NB4 (cell line): Measurements from ENCODE around the gene LEFTY2.

Source experiments
- DNase-seq: peaks from one replicate; pipeline ENCODE4 v3.0.0; 2010; ENCODE audit warnings: low read depth
- H3K4me3 ChIP-seq: one replicate; pipeline ENCODE4 v1.5.1; 2011; ENCODE audit warnings: mild to moderate bottlenecking, low read depth, low read length, moderate library complexity
- CTCF ChIP-seq: IDR thresholded peaks from one replicate; pipeline ENCODE4 v1.5.1; 2012; ENCODE audit warnings: low read depth, low read length
- MAX ChIP-seq: IDR thresholded peaks from 2 replicates; pipeline ENCODE4 v1.6.1; 2011; ENCODE audit warnings: low read depth, low read length
- MYC ChIP-seq: IDR thresholded peaks from 2 replicates; pipeline ENCODE4 v1.6.1; 2011; ENCODE audit warnings: low read depth, low read length
- POLR2A ChIP-seq: IDR thresholded peaks from 2 replicates; pipeline ENCODE4 v1.6.1; 2011; ENCODE audit warnings: mild to moderate bottlenecking; ENCODE audit not compliant: insufficient read length; ENCODE audit errors: extremely low read depth

The LEFTY2 gene

GRCh38 chr1:225941187-225941941 lies at the start of gene LEFTY2:
Gene LEFTY2 (minus strand): TSS chr1:225941220. CDS start chr1:225941140, 80 bp downstream.
- TF ChIP-seq CTCF: no peak
- no peak for TF ChIP-seq MYC
- DNase-seq: no peak
- H3K4me3 ChIP-seq: no peak within 1 kb of the TSS

- no peak overlapping the region for H3K4me3 ChIP-seq
- TF ChIP-seq CTCF: peak; percentile 57
- TF ChIP-seq MYC: 0 out of 2 replicates have a peak, but pooled peaks have one; percentile 32
- TF ChIP-seq MAX: no peak
- DNase-seq: peak; percentile 68
Observed at GRCh38 chr1:225987491-225988316, 46.7 kb upstream of the LEFTY2 start.

- DNase-seq: no peak
- no peak for TF ChIP-seq MAX
- no peak for TF ChIP-seq MYC
- no peak for TF ChIP-seq POLR2A
- TF ChIP-seq CTCF: no peak
- H3K4me3 ChIP-seq: no peak overlapping the region
Observed at GRCh38 chr1:225981714-225982113, 40.7 kb upstream of the LEFTY2 start.

- no peak for DNase-seq
- TF ChIP-seq CTCF (no peak), MYC (no peak), MAX (no peak), POLR2A (no peak)
- no peak overlapping the region for H3K4me3 ChIP-seq
Observed at GRCh38 chr1:225980005-225980836, 39.2 kb upstream of the LEFTY2 start.

- no peak for DNase-seq
- TF ChIP-seq POLR2A (no peak), CTCF (no peak), MAX (no peak), MYC (no peak)
- no peak overlapping the region for H3K4me3 ChIP-seq
Observed at GRCh38 chr1:225979421-225979820, 38.4 kb upstream of the LEFTY2 start.
